ENCODE measurements around the gene SOCS2. TPM values are rescaled to one million over a fixed set of nuclear protein-coding genes. Genes with fewer than 3 reads are reported as not detected.
A peak's percentile ranks its signal among the peaks of the same experiment; 100 is the strongest.

The SOCS2 gene
- total RNA-seq, 1 experiment from 2014 or later: 0.13 TPM

GRCh38 chr12:93567174-93567573 lies 5.3 kb upstream of the SOCS2 start:
- DNase-seq (ENCODE audit: low spot score): no peak

- DNase-seq (ENCODE audit: low spot score): no peak
These were observed 4.4 kb upstream of the SOCS2 start for GRCh38 chr12:93568091-93568490.

- no peak for DNase-seq (ENCODE audit: low spot score)
These were observed 3.2 kb upstream of the SOCS2 start for GRCh38 chr12:93569301-93569655.

- DNase-seq (ENCODE audit: low spot score): peak; percentile 64
These were observed 2.6 kb upstream of the SOCS2 start for GRCh38 chr12:93569656-93570551.

GRCh38 chr12:93570552-93571364 lies 1.7 kb upstream of the SOCS2 start:
- DNase-seq (ENCODE audit: low spot score): peak; percentile 81

GRCh38 chr12:93571365-93571924 lies 1.0 kb upstream of the SOCS2 start:
- no peak for DNase-seq (ENCODE audit: low spot score)

GRCh38 chr12:93572712-93573551 lies 457 bp downstream of the SOCS2 start:
- no peak for DNase-seq (ENCODE audit: low spot score)

GRCh38 chr12:93573552-93574223 lies 1.2 kb downstream of the SOCS2 start:
- no peak for DNase-seq (ENCODE audit: low spot score)

GRCh38 chr12:93577222-93577621 lies 4.7 kb downstream of the SOCS2 start:
- no peak for DNase-seq (ENCODE audit: low spot score)

GRCh38 chr12:93578221-93578620 lies 5.7 kb downstream of the SOCS2 start:
- no peak for DNase-seq (ENCODE audit: low spot score)

- DNase-seq (ENCODE audit: low spot score): no peak
These were observed 8.2 kb downstream of the SOCS2 start for GRCh38 chr12:93580682-93581081.

GRCh38 chr12:93581370-93581769 lies 8.9 kb downstream of the SOCS2 start:
- DNase-seq (ENCODE audit: low spot score): no peak

- no peak for DNase-seq (ENCODE audit: low spot score)
These were observed 9.9 kb downstream of the SOCS2 start for GRCh38 chr12:93582351-93582750.

GRCh38 chr12:93583627-93584392 lies 11.3 kb downstream of the SOCS2 start:
- no peak for DNase-seq (ENCODE audit: low spot score)

GRCh38 chr12:93585247-93585646 lies 12.8 kb downstream of the SOCS2 start:
- DNase-seq (ENCODE audit: low spot score): no peak

- DNase-seq (ENCODE audit: low spot score): no peak
These were observed 15.1 kb downstream of the SOCS2 start for GRCh38 chr12:93587611-93588010.

- DNase-seq (ENCODE audit: low spot score): no peak
These were observed 16.6 kb downstream of the SOCS2 start for GRCh38 chr12:93589081-93589480.

- peak; percentile 9 for DNase-seq (ENCODE audit: low spot score)
These were observed 18.8 kb downstream of the SOCS2 start for GRCh38 chr12:93591137-93591868.

GRCh38 chr12:93592641-93593406 lies 20.3 kb downstream of the SOCS2 start:
- DNase-seq (ENCODE audit: low spot score): no peak
